CD14-positive monocyte (primary cell): Measurements from ENCODE around the gene CDH4. TPM values are rescaled to one million over a fixed set of nuclear protein-coding genes. Genes with fewer than 3 reads are reported as not detected.

Source experiments
- DNase-seq, 3 donors: peaks; one replicate each; pipeline ENCODE4 v3.0.0-alpha.2; 2011 to 2022
- H2AFZ ChIP-seq: 2 replicates; pipeline ENCODE4 v1.6.0; 2012; ENCODE audit warnings: mild to moderate bottlenecking, low read depth, low read length, inconsistent platforms; ENCODE audit not compliant: insufficient read depth, poor library complexity, severe bottlenecking
- H3K27ac ChIP-seq, 2 donors: 1 replicate in 1 of 2; 2 replicates in 1 of 2; pipeline ENCODE4 v1.5.1; 2012 to 2013; ENCODE audit warnings: low read length in 2 of 2, control low read depth in 1 of 2, inconsistent platforms in 1 of 2, low read depth in 1 of 2, mild to moderate bottlenecking in 1 of 2
- H3K27me3 ChIP-seq, 2 donors: one replicate each; pipeline versions ENCODE4 v1.6.0 to v1.6.1; 2011 to 2013; ENCODE audit warnings: low read length in 2 of 2; ENCODE audit not compliant: control insufficient read depth in 2 of 2, insufficient read depth in 2 of 2
- H3K36me3 ChIP-seq, 2 donors: replicated peaks in 1 of 2; 1 replicate in 1 of 2; 2 replicates in 1 of 2; pipeline versions ENCODE4 v1.5.1 to v1.6.1; 2012 to 2013; ENCODE audit warnings: low read length in 2 of 2, control low read depth in 1 of 2, inconsistent platforms in 1 of 2, mild to moderate bottlenecking in 1 of 2; ENCODE audit not compliant: insufficient read depth in 2 of 2, control insufficient read depth in 1 of 2
- H3K4me1 ChIP-seq, 2 donors: 1 replicate in 1 of 2; 2 replicates in 1 of 2; pipeline versions ENCODE4 v1.5.1 to v1.6.1; 2012 to 2013; ENCODE audit warnings: low read length in 2 of 2, control low read depth in 1 of 2, inconsistent platforms in 1 of 2, mild to moderate bottlenecking in 1 of 2, moderate library complexity in 1 of 2; ENCODE audit not compliant: insufficient read depth in 2 of 2, control insufficient read depth in 1 of 2
- H3K4me2 ChIP-seq: replicated peaks from 2 replicates; pipeline ENCODE3; 2012; ENCODE audit warnings: low read length, moderate library complexity, mild to moderate bottlenecking; ENCODE audit not compliant: poor library complexity, severe bottlenecking; ENCODE audit errors: extremely low read depth
- H3K4me3 ChIP-seq, 3 experiments: fragments of 200-600 bp in 1 of 3; sonication (generic) in 1 of 3; replicated peaks in 1 of 3; 1 replicate in 2 of 3; 2 replicates in 1 of 3; pipeline ENCODE4 v1.5.1; 2011 to 2013; ENCODE audit warnings: low read length in 3 of 3, mild to moderate bottlenecking in 3 of 3, control low read depth in 2 of 3, low read depth in 2 of 3, inconsistent platforms in 1 of 3, moderate library complexity in 1 of 3
- H3K79me2 ChIP-seq: 2 replicates; pipeline ENCODE4 v1.6.0; 2012; ENCODE audit warnings: mild to moderate bottlenecking, control low read depth, inconsistent platforms, low read length, moderate library complexity; ENCODE audit not compliant: insufficient read depth
- H3K9ac ChIP-seq: 2 replicates; pipeline ENCODE4 v1.6.0; 2017; ENCODE audit warnings: low read length, mild to moderate bottlenecking; ENCODE audit not compliant: insufficient read depth, poor library complexity, severe bottlenecking
- H3K9me3 ChIP-seq, 2 donors: replicated peaks in 1 of 2; 1 replicate in 1 of 2; 2 replicates in 1 of 2; pipeline versions ENCODE4 v1.5.1 to v1.6.1; 2012 to 2013; ENCODE audit warnings: low read length in 2 of 2, control low read depth in 1 of 2; ENCODE audit not compliant: control insufficient read depth in 1 of 2, insufficient read depth in 1 of 2
- H4K20me1 ChIP-seq: 2 replicates; pipeline ENCODE4 v1.6.0; 2012; ENCODE audit warnings: mild to moderate bottlenecking, low read length, control low read depth, moderate library complexity; ENCODE audit not compliant: insufficient read depth
- H3K27ac Mint-ChIP-seq, 7 donors: one replicate each; pipeline ENCODE4 v1.8.0; 2020; ENCODE audit warnings: mild to moderate bottlenecking in 7 of 7, mixed read lengths in 7 of 7, moderate library complexity in 6 of 7, inconsistent platforms in 2 of 7
- H3K27me3 Mint-ChIP-seq, 3 donors: one replicate each; pipeline ENCODE4 v1.8.0; 2021 to 2022; ENCODE audit warnings: low read depth in 3 of 3, mild to moderate bottlenecking in 3 of 3, mixed read lengths in 3 of 3, moderate library complexity in 3 of 3, inconsistent platforms in 1 of 3
- H3K36me3 Mint-ChIP-seq, 2 donors: one replicate each; pipeline ENCODE4 v1.8.0; 2020; ENCODE audit warnings: mixed read lengths in 2 of 2, inconsistent platforms in 1 of 2, mild to moderate bottlenecking in 1 of 2
- H3K4me1 Mint-ChIP-seq: one replicate; pipeline ENCODE4 v1.8.0; 2020; ENCODE audit warnings: mild to moderate bottlenecking, mixed read lengths
- H3K4me3 Mint-ChIP-seq, 2 donors: one replicate each; pipeline ENCODE4 v1.8.0; 2020; ENCODE audit warnings: mild to moderate bottlenecking in 2 of 2, mixed read lengths in 2 of 2, moderate library complexity in 1 of 2
- H3K9me3 Mint-ChIP-seq, 7 donors: one replicate each; pipeline ENCODE4 v1.8.0; 2020 to 2022; ENCODE audit warnings: mixed read lengths in 7 of 7, mild to moderate bottlenecking in 6 of 7, moderate library complexity in 6 of 7, inconsistent platforms in 2 of 7
- CTCF ChIP-seq: fragments of 200-600 bp; IDR thresholded peaks from one replicate; pipeline ENCODE4 v1.8.0; 2022; ENCODE audit warnings: antibody characterized with exemption, mild to moderate bottlenecking
- WGBS: methylation state at CpG from one replicate; pipeline ENCODE4 v1.1.5; 2013; ENCODE audit warnings: missing lambda C conversion rate; ENCODE audit not compliant: insufficient coverage; 5-methylcytosine and 5-hydroxymethylcytosine counted together
- intact Hi-C, 2 donors: fragments of 100-400 bp; cut with micrococcal nuclease; formaldehyde crosslinking; loops; one replicate each; pipeline versions ENCODE4 v1.15.0 to v1.15.1; 2023
- polyA plus RNA-seq, 3 donors: library from polyadenylated mRNA; depleted of rRNA in 1 of 3; unstranded in 2 of 3; stranded (reverse) in 1 of 3; fragments of 300-500 nt in 2 of 3; fragments of >200 nt in 1 of 3; fragmentation: Illumina TruSeq in 2 of 3; gene quantifications; 1 replicate in 2 of 3; 2 replicates in 1 of 3; pipeline ENCODE4 v1.2.3, GENCODE V29; 2012 to 2021

The CDH4 gene
- polyA plus RNA-seq, 3 donors = not detected

DNA sequence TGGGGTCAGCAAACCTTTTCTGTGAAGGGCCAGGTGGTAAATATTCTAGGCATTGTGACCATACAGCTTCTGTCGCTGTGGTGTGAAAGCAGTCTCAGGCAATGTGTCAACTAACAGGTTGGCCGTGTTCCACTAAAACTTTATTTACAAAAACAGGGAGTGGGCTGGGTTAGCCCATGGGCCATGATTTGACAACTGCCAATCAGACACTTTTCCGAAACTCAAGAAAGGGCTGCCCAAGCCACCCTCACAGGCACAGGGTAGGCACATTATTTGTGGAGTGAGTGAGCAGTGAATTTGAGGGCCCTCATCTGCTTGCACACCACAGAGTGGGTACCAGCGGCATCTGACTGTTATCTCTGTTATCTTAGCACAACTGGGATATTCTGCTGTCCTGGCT is 523.4 kb downstream of the CDH4 start:
- Mint-ChIP-seq H3K9me3 (peaks cover under 1 to 63% (median 49%) of the 10 kb centered on the region in 7 donors), H3K4me1 (no peaks in the 10 kb centered on the region), H3K36me3 (no peaks in the 10 kb centered on the region), H3K27me3 (peaks cover 0 to 2% (median 0%) of the 10 kb centered on the region in 3 donors), H3K4me3 (no peak overlapping the region), H3K27ac (no peak overlapping the region)
- Histone ChIP-seq H3K27ac (no peak overlapping the region), H4K20me1 (no peaks in the 10 kb centered on the region), H3K9me3 (peaks cover 25 to 86% of the 10 kb centered on the region in 2 donors), H3K9ac (no peak overlapping the region), H3K27me3 (no peaks in the 10 kb centered on the region), H3K4me1 (no peaks in the 10 kb centered on the region), H3K4me2 (no peak overlapping the region), H3K36me3 (no peaks in the 10 kb centered on the region), H2AFZ (no peak overlapping the region), H3K79me2 (no peaks in the 10 kb centered on the region), H3K4me3 (no peak overlapping the region)
- TF ChIP-seq CTCF = no peak
- DNase-seq = no peak
- 97% methylated on average over 3 of the region's 4 CpGs for WGBS
- intact Hi-C loops = no loop called here

DNA sequence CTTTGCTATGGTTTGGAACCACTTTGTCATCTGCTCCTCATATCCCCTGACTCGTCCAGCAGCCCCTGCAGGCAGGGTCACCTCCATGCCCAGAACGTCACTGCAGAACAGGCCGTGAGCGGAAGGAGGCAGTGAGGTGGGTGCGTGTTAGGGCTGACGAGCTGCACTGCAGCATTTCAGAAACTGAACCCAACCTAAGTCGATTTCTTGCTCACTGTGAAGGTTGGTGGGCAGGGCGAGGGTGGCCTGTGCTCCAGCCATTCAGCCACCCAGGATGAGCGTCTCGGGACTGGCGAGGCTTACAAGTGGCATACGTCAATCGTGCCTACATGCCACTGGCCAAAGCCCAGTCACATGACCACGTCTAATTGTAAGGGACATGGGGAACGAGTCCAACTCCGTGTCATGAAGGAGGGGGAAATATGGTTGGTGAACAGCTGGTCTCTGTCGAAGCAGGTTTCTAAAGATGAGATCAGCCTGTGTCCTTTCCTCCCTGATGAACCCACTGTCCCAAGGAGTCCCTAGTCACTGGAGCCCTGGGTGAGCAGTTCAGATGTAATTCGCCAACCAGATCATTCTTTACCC is 524.5 kb downstream of the CDH4 start:
- peaks cover 8 to 64% (median 56%) of the 10 kb centered on the region in 7 donors for H3K9me3 Mint-ChIP-seq
- 92% methylated on average over 13 of the region's 18 CpGs for WGBS
- DNase-seq = no peak
- TF ChIP-seq CTCF = no peak
- Histone ChIP-seq H3K4me1 (no peaks in the 10 kb centered on the region), H3K9me3 (peaks cover 25 to 90% of the 10 kb centered on the region in 2 donors), H3K4me3 (no peak overlapping the region), H3K27ac (no peak overlapping the region), H2AFZ (no peak overlapping the region), H4K20me1 (no peaks in the 10 kb centered on the region), H3K79me2 (no peaks in the 10 kb centered on the region), H3K4me2 (no peak overlapping the region), H3K36me3 (no peaks in the 10 kb centered on the region), H3K27me3 (no peaks in the 10 kb centered on the region), H3K9ac (no peak overlapping the region)
- intact Hi-C loops = no loop called here
- no peaks in the 10 kb centered on the region for H3K36me3 Mint-ChIP-seq
- no peak overlapping the region for H3K27ac Mint-ChIP-seq
- H3K4me3 Mint-ChIP-seq = no peak overlapping the region
- peaks cover 0 to 2% (median 2%) of the 10 kb centered on the region in 3 donors for H3K27me3 Mint-ChIP-seq
- no peaks in the 10 kb centered on the region for H3K4me1 Mint-ChIP-seq
